HepG2 (cell line): ENCODE results near the gene FAM174C.

Experiments used
- PRPF4 ChIP-seq: fragments of 200-400 bp; formaldehyde crosslinking; IDR thresholded peaks from 2 replicates; pipeline ENCODE4 v1.6.1; 2016; ENCODE audit warnings: low read length, low read depth; ENCODE audit not compliant: poor library complexity, severe bottlenecking
- ZFX ChIP-seq: sonication (generic); formaldehyde crosslinking; IDR thresholded peaks from 2 replicates; pipeline ENCODE4 v1.4.0; 2020; ENCODE audit warnings: mild to moderate bottlenecking, low read depth, missing genetic modification reagents, moderate library complexity
- ZNF354B ChIP-seq: sonication (generic); formaldehyde crosslinking; IDR thresholded peaks from 2 replicates; pipeline ENCODE4 v1.8.0; 2022; ENCODE audit warnings: mild to moderate bottlenecking, missing genetic modification reagents
- ZNF503 ChIP-seq: sonication (generic); formaldehyde crosslinking; IDR thresholded peaks from 2 replicates; pipeline ENCODE4 v1.4.0; 2020; ENCODE audit warnings: missing genetic modification reagents

DNA sequence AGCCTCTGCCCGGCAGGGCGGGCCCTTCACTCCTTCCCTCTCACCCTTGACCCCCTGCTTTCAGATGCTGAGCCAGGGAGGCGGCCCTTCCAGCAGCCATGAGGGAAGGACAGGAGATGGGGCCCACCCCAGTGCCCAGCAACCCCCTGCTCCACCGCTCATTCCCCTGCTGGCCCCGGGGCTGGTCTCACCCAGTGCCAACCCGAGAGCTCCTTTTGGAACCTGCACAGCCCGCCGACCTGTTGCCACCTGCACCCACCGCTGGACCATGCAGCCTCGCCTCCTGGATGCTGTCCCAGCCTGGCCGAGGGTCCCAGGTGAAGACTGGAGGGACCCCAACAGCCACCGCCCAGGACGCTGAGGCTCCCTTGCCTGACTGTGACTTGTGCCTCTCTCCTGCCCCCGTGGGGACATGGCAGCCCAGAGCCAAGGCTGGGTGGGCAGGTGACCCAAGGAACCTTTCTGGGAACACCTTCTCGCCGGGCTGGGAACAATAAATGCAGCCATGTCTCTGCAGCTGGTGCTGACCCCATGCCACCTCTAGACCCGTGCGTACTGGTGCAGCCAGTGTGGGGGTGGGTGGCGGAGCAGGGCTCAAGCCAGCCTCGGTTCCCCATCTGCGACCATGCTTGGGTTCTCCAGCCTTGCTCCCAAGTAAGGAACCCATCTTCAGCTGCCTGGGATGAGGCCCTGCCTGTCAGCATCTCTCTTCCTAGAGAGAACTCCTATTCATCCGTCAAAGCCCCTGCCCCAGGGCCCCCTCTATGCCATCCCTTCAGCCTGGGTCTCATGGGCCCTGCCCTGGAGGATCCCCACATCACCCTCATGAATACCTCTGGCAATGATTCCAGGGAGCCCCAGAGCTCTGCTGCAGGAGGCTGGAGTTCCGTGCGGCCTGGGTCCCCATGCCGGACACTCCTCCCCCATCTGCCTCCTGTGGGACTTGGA is 3.7 kb downstream of the FAM174C start:
- no peak for TF ChIP-seq ZNF354B
- TF ChIP-seq PRPF4: no peak
- no peak for TF ChIP-seq ZFX (CRISPR knock-in tag)
- TF ChIP-seq ZNF503: no peak
